Fibroblast of pulmonary artery (primary cell): Measurements from ENCODE around the gene TOP1.
"Not testable (repeated sequence)": the region's sequence is repeated elsewhere in the genome, so short reads cannot be mapped to it uniquely, and the experiment has no call there.

Source experiments
- DNase-seq: peaks from one replicate; pipeline ENCODE4 v3.0.0-alpha.2; 2010; ENCODE audit warnings: low read depth
- H3K4me3 ChIP-seq: replicated peaks from 2 replicates; pipeline ENCODE4 v1.5.1; 2011; ENCODE audit warnings: low read depth, mild to moderate bottlenecking, control low read depth, low read length, moderate library complexity
- CTCF ChIP-seq: IDR thresholded peaks from 2 replicates; pipeline ENCODE4 v1.5.1; 2011; ENCODE audit warnings: mild to moderate bottlenecking, control low read depth, low read length, inconsistent platforms; ENCODE audit errors: missing control alignments

Gene TOP1

GRCh38 chr20:41118159-41118558 is 89.5 kb downstream of the TOP1 start:
- not testable (repeated sequence) for DNase-seq, H3K4me3 ChIP-seq
- peak; percentile 9 for TF ChIP-seq CTCF

GRCh38 chr20:41118632-41119031 is 90.0 kb downstream of the TOP1 start:
- DNase-seq = peak; percentile 25
- no peak overlapping the region for H3K4me3 ChIP-seq
- no peak for TF ChIP-seq CTCF

GRCh38 chr20:41119614-41120561 is 91.3 kb downstream of the TOP1 start:
- no peak overlapping the region for H3K4me3 ChIP-seq
- DNase-seq = no peak
- no peak for TF ChIP-seq CTCF

GRCh38 chr20:41121399-41121798 is 92.8 kb downstream of the TOP1 start:
- TF ChIP-seq CTCF = no peak
- no peak overlapping the region for H3K4me3 ChIP-seq
- DNase-seq = no peak

GRCh38 chr20:41123631-41124030 is 95.0 kb downstream of the TOP1 start:
- no peak overlapping the region for H3K4me3 ChIP-seq
- no peak for DNase-seq
- TF ChIP-seq CTCF = no peak

- no peak for TF ChIP-seq CTCF
Measured at GRCh38 chr20:41124451-41125094, 96.0 kb downstream of the TOP1 start.

More at GRCh38 chr20:41124451-41125094, 96.0 kb downstream of the TOP1 start:
- DNase-seq = no peak
- H3K4me3 ChIP-seq = no peak overlapping the region
